HG03064 (cell line): Measurements from ENCODE around the gene LIMD2.
"Not testable (repeated sequence)": the region's sequence is repeated elsewhere in the genome, so short reads cannot be mapped to it uniquely, and the experiment has no call there.

Experiments
- ATAC-seq: cut with Tn5 transposase; IDR thresholded peaks from one replicate; pipeline ENCODE4 v1.9.1; 2021; ENCODE audit warnings: low read depth; ENCODE audit not compliant: unreplicated experiment

The LIMD2 gene

GRCh38 chr17:63699638-63700527, at the start of gene LIMD2:
Gene LIMD2, minus strand, starts transcription at chr17:63700125. Its CDS starts 827 bp downstream, at chr17:63699298.
- no peak for ATAC-seq

- peak; percentile 83 for ATAC-seq
Observed at GRCh38 chr17:63741408-63742173, 41.7 kb upstream of the LIMD2 start, which contains the start of gene STRADA. Gene STRADA, minus strand, starts transcription at chr17:63741799. Its CDS starts 13,430 bp downstream, at chr17:63728369.

- no peak for ATAC-seq
Observed at GRCh38 chr17:63741143-63741407, 41.1 kb upstream of the LIMD2 start.

GRCh38 chr17:63740464-63741142, 40.7 kb upstream of the LIMD2 start:
- ATAC-seq = no peak

- no peak for ATAC-seq
Observed at GRCh38 chr17:63735691-63736090, 35.8 kb upstream of the LIMD2 start.

GRCh38 chr17:63722403-63722802, 22.5 kb upstream of the LIMD2 start:
- ATAC-seq = no peak

- ATAC-seq = not testable (repeated sequence)
Observed at GRCh38 chr17:63720194-63720593, 20.3 kb upstream of the LIMD2 start.

GRCh38 chr17:63718988-63719387, 19.1 kb upstream of the LIMD2 start:
- ATAC-seq = no peak

- no peak for ATAC-seq
Observed at GRCh38 chr17:63716426-63716825, 16.5 kb upstream of the LIMD2 start.

GRCh38 chr17:63714550-63715277, 14.8 kb upstream of the LIMD2 start:
- no peak for ATAC-seq

- no peak for ATAC-seq
Observed at GRCh38 chr17:63709110-63709509, 9.2 kb upstream of the LIMD2 start.

- ATAC-seq = no peak
Observed at GRCh38 chr17:63707151-63707550, 7.2 kb upstream of the LIMD2 start.

- ATAC-seq = no peak
Observed at GRCh38 chr17:63706336-63707082, 6.6 kb upstream of the LIMD2 start.

- ATAC-seq = no peak
Observed at GRCh38 chr17:63705657-63706056, 5.7 kb upstream of the LIMD2 start.

GRCh38 chr17:63704836-63705235, 4.9 kb upstream of the LIMD2 start:
- no peak for ATAC-seq

- ATAC-seq = no peak
Observed at GRCh38 chr17:63704259-63704576, 4.3 kb upstream of the LIMD2 start.

GRCh38 chr17:63703556-63704258, 3.8 kb upstream of the LIMD2 start:
- ATAC-seq = no peak

GRCh38 chr17:63703029-63703428, 3.1 kb upstream of the LIMD2 start:
- no peak for ATAC-seq

GRCh38 chr17:63702721-63703015, 2.7 kb upstream of the LIMD2 start:
- no peak for ATAC-seq
